ENCODE data around the gene H2BW1. TPM values are rescaled to one million over a fixed set of nuclear protein-coding genes. Genes with fewer than 3 reads are reported as not detected.

H2BW1 gene
- total RNA-seq, 1 experiment from 2014 or later = not detected

Other genes starting within 250 kb of the H2BW1 start
- gene PLP1, start 236.9 kb downstream of the H2BW1 start, total RNA-seq (2014; rRNA removed; shearing (Covaris generic)) = not detected in 2 replicates
- 0.50 and 1.7 TPM in 2 replicates for gene RAB9B, start 181.5 kb downstream of the H2BW1 start, total RNA-seq (2014; rRNA removed; shearing (Covaris generic))
- gene TMSB15B, start 51.1 kb downstream of the H2BW1 start, total RNA-seq (2014; rRNA removed; shearing (Covaris generic)) = 3.5 and 23.2 TPM in 2 replicates
- gene H2BW2, start 26.2 kb upstream of the H2BW1 start, total RNA-seq (2014; rRNA removed; shearing (Covaris generic)) = not detected in 2 replicates
- gene TMSB15C, start 62.5 kb upstream of the H2BW1 start, total RNA-seq (2014; rRNA removed; shearing (Covaris generic)) = 3.1 and 5.8 TPM in 2 replicates
- 1.2 and 1.6 TPM in 2 replicates for gene ZCCHC18, start 98.8 kb upstream of the H2BW1 start, total RNA-seq (2014; rRNA removed; shearing (Covaris generic))
- 1.9 and 6.2 TPM in 2 replicates for gene SLC25A53, start 143.3 kb upstream of the H2BW1 start, total RNA-seq (2014; rRNA removed; shearing (Covaris generic))
- 18.9 and 26.0 TPM in 2 replicates for gene FAM199X, start 152.7 kb upstream of the H2BW1 start, total RNA-seq (2014; rRNA removed; shearing (Covaris generic))
- gene ESX1, start 241.2 kb upstream of the H2BW1 start, total RNA-seq (2014; rRNA removed; shearing (Covaris generic)) = not detected in 2 replicates

Measured in SJSA1 (cell line).